Nephron progenitor cell (in vitro differentiated cells): ENCODE measurements around the gene ANKRD63.

Source experiments
- DNase-seq: peaks from one replicate; pipeline ENCODE4 v3.0.0; 2021
- H3K27ac Mint-ChIP-seq: 2 replicates; pipeline ENCODE4 v1.8.0; 2021; ENCODE audit warnings: mild to moderate bottlenecking, moderate library complexity, mixed read lengths
- H3K27me3 Mint-ChIP-seq: 2 replicates; pipeline ENCODE4 v1.8.0; 2021; ENCODE audit warnings: mild to moderate bottlenecking, low read depth, mixed read lengths; ENCODE audit not compliant: poor library complexity
- H3K36me3 Mint-ChIP-seq: 2 replicates; pipeline ENCODE4 v1.8.0; 2021; ENCODE audit warnings: low read depth, mixed read lengths
- H3K4me1 Mint-ChIP-seq: 2 replicates; pipeline ENCODE4 v1.8.0; 2021; ENCODE audit warnings: mixed read lengths
- H3K4me3 Mint-ChIP-seq: 2 replicates; pipeline ENCODE4 v1.8.0; 2021; ENCODE audit warnings: mild to moderate bottlenecking, moderate library complexity, mixed read lengths
- H3K9me3 Mint-ChIP-seq: 2 replicates; pipeline ENCODE4 v1.8.0; 2021; ENCODE audit warnings: mild to moderate bottlenecking, moderate library complexity, mixed read lengths
- TF ChIP-seq, protein P1 (sequence below): fragments of 200-600 bp; sonication (generic); IDR thresholded peaks from 2 replicates; pipeline ENCODE4 v1.5.0; 2021; ENCODE audit warnings: antibody characterized with exemption

The ANKRD63 gene

DNA sequence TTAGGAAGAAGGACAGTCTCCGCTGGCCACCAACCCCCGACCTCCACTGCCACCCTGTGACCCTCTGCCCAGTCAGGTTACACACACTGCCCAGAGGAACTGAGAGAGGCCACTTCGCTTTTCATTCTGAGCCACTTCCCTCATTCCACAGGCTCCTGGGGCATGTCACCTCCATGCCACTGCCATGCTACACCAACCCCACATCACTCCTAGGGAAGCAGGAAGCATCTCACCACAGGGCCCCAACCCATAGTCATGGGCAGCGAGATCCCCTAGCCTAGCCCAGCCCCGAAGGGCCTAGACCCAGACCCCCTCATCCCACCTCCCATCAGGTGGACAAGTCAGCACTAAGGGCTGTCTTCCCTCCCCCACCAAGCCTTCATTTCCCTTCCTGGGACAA is 23.5 kb upstream of the ANKRD63 start:
- Mint-ChIP-seq H3K4me3 (no peak overlapping the region), H3K27ac (no peak overlapping the region), H3K9me3 (no peaks in the 10 kb centered on the region), H3K4me1 (peaks cover 45% of the 10 kb centered on the region), H3K27me3 (peaks cover 49% of the 10 kb centered on the region), H3K36me3 (no peaks in the 10 kb centered on the region)
- DNase-seq, result no peak
- TF ChIP-seq, protein P1, sequence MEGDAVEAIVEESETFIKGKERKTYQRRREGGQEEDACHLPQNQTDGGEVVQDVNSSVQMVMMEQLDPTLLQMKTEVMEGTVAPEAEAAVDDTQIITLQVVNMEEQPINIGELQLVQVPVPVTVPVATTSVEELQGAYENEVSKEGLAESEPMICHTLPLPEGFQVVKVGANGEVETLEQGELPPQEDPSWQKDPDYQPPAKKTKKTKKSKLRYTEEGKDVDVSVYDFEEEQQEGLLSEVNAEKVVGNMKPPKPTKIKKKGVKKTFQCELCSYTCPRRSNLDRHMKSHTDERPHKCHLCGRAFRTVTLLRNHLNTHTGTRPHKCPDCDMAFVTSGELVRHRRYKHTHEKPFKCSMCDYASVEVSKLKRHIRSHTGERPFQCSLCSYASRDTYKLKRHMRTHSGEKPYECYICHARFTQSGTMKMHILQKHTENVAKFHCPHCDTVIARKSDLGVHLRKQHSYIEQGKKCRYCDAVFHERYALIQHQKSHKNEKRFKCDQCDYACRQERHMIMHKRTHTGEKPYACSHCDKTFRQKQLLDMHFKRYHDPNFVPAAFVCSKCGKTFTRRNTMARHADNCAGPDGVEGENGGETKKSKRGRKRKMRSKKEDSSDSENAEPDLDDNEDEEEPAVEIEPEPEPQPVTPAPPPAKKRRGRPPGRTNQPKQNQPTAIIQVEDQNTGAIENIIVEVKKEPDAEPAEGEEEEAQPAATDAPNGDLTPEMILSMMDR, result no peak

DNA sequence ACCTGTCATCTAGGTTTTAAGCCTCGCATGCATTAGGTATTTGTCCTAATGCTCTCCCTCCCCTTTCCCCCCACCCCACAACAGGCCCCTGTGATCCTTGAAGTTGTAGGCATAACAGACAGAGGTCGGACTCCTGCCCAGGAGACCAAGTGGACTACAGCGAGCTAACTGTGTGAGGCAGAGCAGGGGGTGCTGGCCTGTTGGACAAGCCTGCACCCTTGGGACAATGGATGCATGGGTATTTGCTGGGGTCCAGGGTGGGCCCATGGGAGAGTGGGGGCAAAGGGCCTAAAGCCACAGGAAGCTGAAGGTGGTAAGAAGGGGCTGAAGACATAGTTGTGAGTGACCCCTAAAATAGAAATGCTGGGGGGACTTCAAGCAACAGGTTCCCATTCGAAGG is 22.4 kb upstream of the ANKRD63 start:
- no peak for DNase-seq
- peaks cover 5% of the 10 kb centered on the region for H3K9me3 Mint-ChIP-seq
- no peaks in the 10 kb centered on the region for H3K36me3 Mint-ChIP-seq
- H3K27ac Mint-ChIP-seq, result no peak overlapping the region
- H3K4me1 Mint-ChIP-seq, result peaks cover 47% of the 10 kb centered on the region
- peaks cover 41% of the 10 kb centered on the region for H3K27me3 Mint-ChIP-seq
- TF ChIP-seq, protein P1, result no peak
- no peak overlapping the region for H3K4me3 Mint-ChIP-seq

DNA sequence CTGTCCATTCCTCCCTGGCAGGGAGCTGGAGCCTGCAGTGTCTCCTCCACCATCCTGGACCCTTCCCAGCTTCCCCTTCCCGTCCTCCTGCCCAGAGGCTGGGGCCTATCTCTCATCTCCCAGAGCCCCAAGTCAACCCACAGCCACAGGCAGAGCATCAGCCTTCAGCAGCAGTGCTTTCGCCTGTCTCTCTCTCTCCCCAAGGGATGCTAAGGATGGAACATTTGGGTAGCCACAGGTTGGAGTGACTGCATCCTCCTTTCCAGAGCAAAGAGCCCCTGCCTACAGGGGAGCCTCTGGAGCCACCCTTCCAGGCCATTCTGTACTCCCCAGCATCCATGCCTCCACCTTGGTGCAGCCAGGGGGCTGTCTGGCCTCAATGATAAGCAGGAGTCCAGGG is 20.7 kb upstream of the ANKRD63 start:
- Mint-ChIP-seq H3K4me1 (peaks cover 32% of the 10 kb centered on the region), H3K36me3 (peaks cover 8% of the 10 kb centered on the region), H3K27me3 (peaks cover 34% of the 10 kb centered on the region), H3K9me3 (peaks cover 19% of the 10 kb centered on the region), H3K27ac (peak overlapping the region; percentile 39), H3K4me3 (no peak overlapping the region)
- TF ChIP-seq, protein P1, result no peak
- no peak for DNase-seq

DNA sequence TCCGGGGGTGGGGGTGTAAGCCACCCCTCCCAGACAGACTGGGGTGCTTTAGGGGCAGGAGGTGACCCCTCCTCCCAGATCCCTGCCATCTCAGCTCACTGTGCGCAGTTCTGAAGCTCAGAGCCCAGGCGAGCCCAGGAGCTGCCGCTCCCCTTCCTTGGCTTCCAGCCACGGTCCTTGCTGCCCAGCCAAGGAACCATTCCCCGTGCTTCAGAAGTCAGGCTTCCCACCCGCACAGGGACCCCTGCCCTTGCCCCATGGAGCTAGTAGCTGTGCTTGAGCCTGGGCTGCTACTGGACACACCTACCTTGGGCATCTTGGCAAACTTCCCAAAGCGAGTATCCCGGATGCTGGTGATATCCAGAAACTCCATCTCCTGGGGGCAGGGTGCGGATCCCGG is 20.1 kb upstream of the ANKRD63 start:
- no peak overlapping the region for H3K27ac Mint-ChIP-seq
- H3K36me3 Mint-ChIP-seq, result peaks cover 8% of the 10 kb centered on the region
- DNase-seq, result no peak
- peaks cover 26% of the 10 kb centered on the region for H3K4me1 Mint-ChIP-seq
- peaks cover 19% of the 10 kb centered on the region for H3K9me3 Mint-ChIP-seq
- no peak overlapping the region for H3K4me3 Mint-ChIP-seq
- TF ChIP-seq, protein P1, result no peak
- peaks cover 34% of the 10 kb centered on the region for H3K27me3 Mint-ChIP-seq

DNA sequence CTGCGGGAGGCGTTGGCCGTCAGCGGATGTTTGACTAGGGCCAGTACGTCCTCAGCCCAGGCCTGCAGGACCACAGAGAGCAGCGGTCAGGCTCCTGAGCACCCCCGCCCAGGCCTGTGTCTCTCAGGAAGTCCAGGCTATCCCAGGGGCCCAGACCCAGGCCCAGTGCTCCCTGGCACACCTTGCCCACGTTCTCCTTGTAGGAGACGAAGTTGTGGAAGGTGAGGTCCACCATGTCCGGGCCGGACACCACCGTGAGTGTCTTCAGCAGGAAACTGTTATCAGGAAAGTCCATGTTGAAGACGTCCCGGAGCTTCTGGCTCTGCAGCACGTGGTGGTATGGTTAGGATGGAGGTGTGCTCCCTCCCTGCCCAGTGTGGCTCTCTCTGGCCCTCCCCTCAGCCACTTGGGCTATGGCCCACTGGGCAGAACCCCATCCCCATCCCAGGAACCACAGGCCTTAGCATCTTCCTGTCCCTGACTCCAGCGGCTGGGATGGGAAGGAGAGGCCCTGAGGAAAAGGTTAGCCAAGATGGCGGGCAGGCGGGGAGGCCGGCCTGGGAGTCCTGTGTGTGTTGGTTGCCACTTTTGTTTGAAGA is 19.5 kb upstream of the ANKRD63 start:
- TF ChIP-seq, protein P1, result no peak
- Mint-ChIP-seq H3K9me3 (peaks cover 19% of the 10 kb centered on the region), H3K4me3 (no peak overlapping the region), H3K27me3 (peaks cover 34% of the 10 kb centered on the region), H3K36me3 (peaks cover 8% of the 10 kb centered on the region), H3K27ac (no peak overlapping the region), H3K4me1 (peaks cover 26% of the 10 kb centered on the region)
- no peak for DNase-seq

DNA sequence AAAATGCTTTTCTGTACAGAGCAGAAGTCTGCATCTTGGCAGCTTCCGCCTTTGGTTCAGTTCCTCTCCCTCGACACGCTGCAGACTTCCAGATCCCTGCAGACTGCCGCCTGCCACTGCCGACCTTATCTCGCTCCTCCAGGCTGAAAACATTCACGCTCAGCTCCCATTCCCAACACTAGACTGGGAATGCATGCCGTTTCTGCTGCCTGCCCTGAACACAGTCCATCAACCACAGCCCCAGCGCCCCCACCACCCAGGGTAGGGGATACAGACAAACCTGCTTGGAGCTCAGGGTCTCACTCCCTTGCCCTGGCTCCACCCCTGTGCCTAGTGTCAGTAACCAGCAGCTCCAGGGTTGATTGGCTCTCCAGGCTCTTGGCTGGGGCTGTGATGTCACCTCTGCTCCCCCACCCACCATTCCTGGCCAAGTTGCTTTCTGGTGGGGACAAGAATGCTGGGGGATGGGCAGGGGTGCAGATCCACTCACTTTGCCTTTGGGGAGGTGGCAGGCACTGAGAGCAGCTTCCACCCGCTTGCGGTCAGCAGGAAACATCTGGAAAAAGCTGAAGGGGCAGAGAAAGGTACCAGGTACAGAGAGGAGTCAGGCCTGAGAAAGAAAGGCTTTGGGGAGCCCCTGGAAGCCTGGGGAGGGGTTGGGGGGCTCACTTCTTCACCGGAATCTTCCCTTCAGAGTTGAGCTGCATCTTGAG is 18.8 kb upstream of the ANKRD63 start:
- TF ChIP-seq, protein P1, result no peak

More for the DNA sequence above, 18.8 kb upstream of the ANKRD63 start:
- H3K27ac Mint-ChIP-seq, result no peak overlapping the region
- peaks cover 23% of the 10 kb centered on the region for H3K4me1 Mint-ChIP-seq
- peaks cover 19% of the 10 kb centered on the region for H3K9me3 Mint-ChIP-seq
- H3K4me3 Mint-ChIP-seq, result peak overlapping the region; percentile 56
- H3K27me3 Mint-ChIP-seq, result peaks cover 32% of the 10 kb centered on the region
- peaks cover 8% of the 10 kb centered on the region for H3K36me3 Mint-ChIP-seq
- no peak for DNase-seq
